Measurements from ENCODE around the gene ZNF414.

DNA sequence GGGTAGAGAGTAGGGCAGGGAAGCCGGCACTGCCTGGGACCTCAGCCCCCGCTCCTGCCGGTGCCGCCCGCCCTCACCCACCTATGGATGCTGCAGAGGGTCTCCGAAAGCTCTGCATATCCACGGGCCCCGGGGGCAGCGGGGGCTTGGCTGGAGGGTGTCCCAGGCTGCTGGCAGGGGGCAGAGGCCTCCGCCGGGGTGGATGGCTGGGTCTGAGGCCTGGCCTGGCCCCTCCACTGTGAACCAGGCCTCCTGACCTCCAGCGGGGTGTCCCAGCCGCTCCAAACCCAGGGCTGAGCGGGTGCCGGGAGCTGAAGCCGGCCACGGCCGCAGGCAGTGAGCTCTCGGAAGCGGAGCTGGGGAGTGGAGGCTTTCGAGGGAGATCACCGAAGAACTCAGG lies 15.7 kb downstream of the ZNF414 start:
- TF ChIP-seq EZH2 (IDR thresholded peaks at IDR 0.05; ENCODE audit: low read length, unreplicated experiment) (no peak), EZH2phosphoT487 (IDR thresholded peaks at IDR 0.05; ENCODE audit: borderline replicate concordance, low read length) (no peak)
- TF ChIP-seq, protein P1, sequence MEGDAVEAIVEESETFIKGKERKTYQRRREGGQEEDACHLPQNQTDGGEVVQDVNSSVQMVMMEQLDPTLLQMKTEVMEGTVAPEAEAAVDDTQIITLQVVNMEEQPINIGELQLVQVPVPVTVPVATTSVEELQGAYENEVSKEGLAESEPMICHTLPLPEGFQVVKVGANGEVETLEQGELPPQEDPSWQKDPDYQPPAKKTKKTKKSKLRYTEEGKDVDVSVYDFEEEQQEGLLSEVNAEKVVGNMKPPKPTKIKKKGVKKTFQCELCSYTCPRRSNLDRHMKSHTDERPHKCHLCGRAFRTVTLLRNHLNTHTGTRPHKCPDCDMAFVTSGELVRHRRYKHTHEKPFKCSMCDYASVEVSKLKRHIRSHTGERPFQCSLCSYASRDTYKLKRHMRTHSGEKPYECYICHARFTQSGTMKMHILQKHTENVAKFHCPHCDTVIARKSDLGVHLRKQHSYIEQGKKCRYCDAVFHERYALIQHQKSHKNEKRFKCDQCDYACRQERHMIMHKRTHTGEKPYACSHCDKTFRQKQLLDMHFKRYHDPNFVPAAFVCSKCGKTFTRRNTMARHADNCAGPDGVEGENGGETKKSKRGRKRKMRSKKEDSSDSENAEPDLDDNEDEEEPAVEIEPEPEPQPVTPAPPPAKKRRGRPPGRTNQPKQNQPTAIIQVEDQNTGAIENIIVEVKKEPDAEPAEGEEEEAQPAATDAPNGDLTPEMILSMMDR (conservative IDR thresholded peaks at IDR 0.05; ENCODE audit: low read depth, low read length), result no peak
